Stimulated activated CD8-positive, alpha-beta memory T cell treated with anti-CD3 and anti-CD28 coated beads, Interleukin-15, amount 100 ng/mL, for 24 hours (primary cell): Measurements from ENCODE around the gene PRDM15.
"Not testable (repeated sequence)": the region's sequence is repeated elsewhere in the genome, so short reads cannot be mapped to it uniquely, and the experiment has no call there.

Source experiments
- DNase-seq: peaks from one replicate; pipeline ENCODE4 v3.0.0-alpha.2; 2020; ENCODE audit warnings: low read depth

The PRDM15 gene

GRCh38 chr21:41805643-41806042 lies 73.5 kb downstream of the PRDM15 start:
- DNase-seq = no peak

- no peak for DNase-seq
Observed at GRCh38 chr21:41805038-41805437, 74.1 kb downstream of the PRDM15 start.

GRCh38 chr21:41804381-41804780 lies 74.8 kb downstream of the PRDM15 start:
- DNase-seq = no peak

- no peak for DNase-seq
Observed at GRCh38 chr21:41803316-41803715, 75.8 kb downstream of the PRDM15 start.

- no peak for DNase-seq
Observed at GRCh38 chr21:41802684-41803083, 76.5 kb downstream of the PRDM15 start.

- no peak for DNase-seq
Observed at GRCh38 chr21:41802198-41802584, 77.0 kb downstream of the PRDM15 start.

- DNase-seq = no peak
Observed at GRCh38 chr21:41801321-41802197, 77.6 kb downstream of the PRDM15 start.

GRCh38 chr21:41800425-41801320 lies 78.5 kb downstream of the PRDM15 start:
- DNase-seq = no peak

GRCh38 chr21:41799763-41800162 lies 79.4 kb downstream of the PRDM15 start:
- no peak for DNase-seq

GRCh38 chr21:41798326-41798725 lies 80.8 kb downstream of the PRDM15 start:
- no peak for DNase-seq

- DNase-seq = no peak
Observed at GRCh38 chr21:41796476-41797080, 82.6 kb downstream of the PRDM15 start.

GRCh38 chr21:41795726-41796125 lies 83.4 kb downstream of the PRDM15 start:
- no peak for DNase-seq

GRCh38 chr21:41794600-41794999 lies 84.5 kb downstream of the PRDM15 start:
- no peak for DNase-seq

- DNase-seq = no peak
Observed at GRCh38 chr21:41792711-41793110, 86.4 kb downstream of the PRDM15 start.

GRCh38 chr21:41786509-41786987 lies 92.6 kb downstream of the PRDM15 start:
- DNase-seq = no peak

GRCh38 chr21:41785262-41785661 lies 93.9 kb downstream of the PRDM15 start:
- not testable (repeated sequence) for DNase-seq

GRCh38 chr21:41784456-41785102 lies 94.6 kb downstream of the PRDM15 start:
- DNase-seq = no peak

- DNase-seq = no peak
Observed at GRCh38 chr21:41783476-41784180, 95.5 kb downstream of the PRDM15 start.

- no peak for DNase-seq
Observed at GRCh38 chr21:41781050-41781410, 98.1 kb downstream of the PRDM15 start.

GRCh38 chr21:41780337-41781049 lies 98.7 kb downstream of the PRDM15 start:
- no peak for DNase-seq

- no peak for DNase-seq
Observed at GRCh38 chr21:41779659-41780058, 99.5 kb downstream of the PRDM15 start.
